HCT116 (cell line): ENCODE measurements around the gene LSM4. TPM values are rescaled to one million over a fixed set of nuclear protein-coding genes. Genes with fewer than 3 reads are reported as not detected.

Source experiments
- ATAC-seq: fragments of 200-7000 bp; cut with Tn5 transposase; 2 replicates; pipeline ENCODE4 v1.9.1; 2020; ENCODE audit warnings: mild to moderate bottlenecking, moderate library complexity
- BruUV-seq: library from RNA; stranded (reverse); fragments of 400-500 nt; replicated peaks from 2 replicates; lab custom pipeline; 2021; lab: Mats Ljungman, UMichigan
- CTCF ChIA-PET: fragments of 300-600 bp; sonication (Branson Sonifier 250); formaldehyde crosslinking; loops from one replicate; lab custom pipeline; 2021; ENCODE audit warnings: antibody characterized with exemption; lab: Charles Lee
- POLR2A ChIA-PET: fragments of 300-600, 350-600 bp; sonication (Branson Sonifier 250); formaldehyde crosslinking; loops from one replicate; lab custom pipeline; 2021; ENCODE audit warnings: antibody characterized with exemption; lab: Charles Lee
- RAD21 ChIA-PET, 2 experiments: fragments of 300-600 bp; sonication (Branson Sonifier 250); formaldehyde crosslinking; loops; one replicate each; lab custom pipeline; 2023; ENCODE audit warnings: low total read pairs in 2 of 2; ENCODE audit not compliant: uncharacterized antibody in 2 of 2, unreplicated experiment in 2 of 2, low non-redundant PET in 1 of 2; lab: Charles Lee
- DNase-seq: peaks from one replicate; pipeline ENCODE4 v3.0.0-alpha.2; 2010; ENCODE audit warnings: low read depth, low spot score
- H2AFZ ChIP-seq: fragments of 200-600 bp; shearing (Covaris generic), sonication (generic); 2 replicates; pipeline ENCODE4 v1.6.1; 2017; ENCODE audit warnings: low read depth, mixed run types, mixed read lengths, antibody characterized with exemption, low read length; ENCODE audit not compliant: poor library complexity, severe bottlenecking
- H3K27ac ChIP-seq: 2 replicates; pipeline ENCODE4 v1.5.1; 2012; ENCODE audit warnings: low read depth, low read length
- H3K27me3 ChIP-seq: fragments of 200-600 bp; sonication (generic); 2 replicates; pipeline ENCODE4 v1.6.1; 2016; ENCODE audit warnings: mixed run types, low read length, mixed read lengths; ENCODE audit not compliant: insufficient read depth
- H3K36me3 ChIP-seq, 2 experiments: fragments of 200-500 bp in 1 of 2; fragments of 200-600 bp in 1 of 2; sonication (Bioruptor generic) in 1 of 2; sonication (generic) in 1 of 2; 2 replicates each; pipeline versions ENCODE4 v1.5.1 to v1.6.1; 2014 to 2016; ENCODE audit warnings: low read length in 2 of 2, inconsistent platforms in 1 of 2, mixed read lengths in 1 of 2, mixed run types in 1 of 2; ENCODE audit not compliant: insufficient read depth in 2 of 2, control insufficient read depth in 1 of 2
- H3K4me1 ChIP-seq, 2 experiments: fragments of 200-600 bp in 1 of 2; sonication (generic) in 1 of 2; 2 replicates each; pipeline versions ENCODE4 v1.5.1 to v1.6.1; 2012 to 2017; ENCODE audit warnings: low read length in 2 of 2, inconsistent platforms in 1 of 2, mild to moderate bottlenecking in 1 of 2, mixed read lengths in 1 of 2, mixed run types in 1 of 2, moderate library complexity in 1 of 2; ENCODE audit not compliant: insufficient read depth in 2 of 2, control insufficient read depth in 1 of 2
- H3K4me2 ChIP-seq: fragments of 200-600 bp; sonication (generic); 2 replicates; pipeline ENCODE4 v1.6.1; 2017; ENCODE audit warnings: mixed run types, low read length, mixed read lengths
- H3K4me3 ChIP-seq, 2 experiments: fragments of 200-600 bp in 1 of 2; sonication (generic) in 1 of 2; replicated peaks in 1 of 2; 2 replicates each; pipeline ENCODE4 v1.5.1; 2011 to 2016; ENCODE audit warnings: low read length in 2 of 2, control low read depth in 1 of 2, low read depth in 1 of 2, mild to moderate bottlenecking in 1 of 2, mixed read lengths in 1 of 2, mixed run types in 1 of 2
- H3K79me2 ChIP-seq: fragments of 200-600 bp; sonication (generic); 2 replicates; pipeline ENCODE4 v1.6.1; 2017; ENCODE audit warnings: mild to moderate bottlenecking, mixed run types, low read length, moderate library complexity, mixed read lengths; ENCODE audit not compliant: insufficient read depth
- H3K9ac ChIP-seq: fragments of 200-600 bp; sonication (generic); 2 replicates; pipeline ENCODE4 v1.6.1; 2016; ENCODE audit warnings: low read length, mixed read lengths
- H3K9me2 ChIP-seq: fragments of 200-600 bp; sonication (generic), shearing (Covaris generic); 2 replicates; pipeline ENCODE4 v1.6.1; 2017; ENCODE audit warnings: mixed run types, mild to moderate bottlenecking, moderate library complexity; ENCODE audit not compliant: insufficient read depth
- H3K9me3 ChIP-seq, 2 experiments: fragments of 200-500 bp in 1 of 2; fragments of 200-600 bp in 1 of 2; sonication (Bioruptor generic) in 1 of 2; sonication (generic) in 1 of 2; 2 replicates each; pipeline ENCODE4 v1.6.1; 2014 to 2017; ENCODE audit warnings: low read length in 2 of 2, mixed read lengths in 2 of 2, inconsistent platforms in 1 of 2, low read depth in 1 of 2, mild to moderate bottlenecking in 1 of 2, mixed run types in 1 of 2, moderate library complexity in 1 of 2; ENCODE audit not compliant: control insufficient read depth in 1 of 2, insufficient read depth in 1 of 2
- H4K20me1 ChIP-seq: fragments of 200-600 bp; sonication (generic), shearing (Covaris generic); 2 replicates; pipeline ENCODE4 v1.6.1; 2017; ENCODE audit warnings: mixed run types, mild to moderate bottlenecking, moderate library complexity; ENCODE audit not compliant: insufficient read depth
- CBX3 ChIP-seq: IDR thresholded peaks from 2 replicates; pipeline ENCODE4 v1.6.1; 2012; ENCODE audit warnings: low read depth
- CEBPB ChIP-seq: IDR thresholded peaks from 2 replicates; pipeline ENCODE4 v1.6.1; 2012; ENCODE audit warnings: low read depth
- EGR1 ChIP-seq: IDR thresholded peaks from 2 replicates; pipeline ENCODE4 v1.6.1; 2012; ENCODE audit warnings: low read depth
- RAD21 ChIP-seq: IDR thresholded peaks from 2 replicates; pipeline ENCODE4 v1.6.1; 2012; ENCODE audit warnings: low read depth, mild to moderate bottlenecking
- SP1 ChIP-seq: IDR thresholded peaks from 2 replicates; pipeline ENCODE4 v1.6.1; 2012; ENCODE audit warnings: low read depth
- intact Hi-C: fragments of 100-400 bp; cut with micrococcal nuclease; formaldehyde crosslinking; loops from 2 replicates; pipeline ENCODE4 v1.10.0; 2022
- total RNA-seq: library from RNA; stranded (reverse); gene quantifications from one replicate; pipeline ENCODE4 v1.2.1, GENCODE V29; 2021; ENCODE audit not compliant: unreplicated experiment
- TF ChIP-seq, protein P1 (sequence below): IDR thresholded peaks from 2 replicates; pipeline ENCODE4 v1.6.1; 2012

The LSM4 gene
- total RNA-seq, 1 experiment from 2014 or later = 400 TPM

GRCh38 chr19:18293642-18294466 is 29.0 kb downstream of the LSM4 start:
- no peak overlapping the region for H2AFZ ChIP-seq
- ChIA-PET RAD21 (interaction anchor here in 1 of 2 experiments (0.7 to 0.8 kb wide), 2 partner anchors 35 to 86 kb away, joined by 3 to 5 read pairs; no protein-coding TSS in a partner anchor), CTCF (interaction anchor here (0.8 to 3.1 kb wide), 5 partner anchors 9 to 35 kb away, joined by 4 to 28 read pairs (median 7); partner anchors contain the start of genes IQCN and JUND), POLR2A (interaction anchor here (1.0 to 4.4 kb wide), 4 partner anchors 8 to 92 kb away, joined by 4 to 138 read pairs (median 15); partner anchors contain the start of genes GDF15 and JUND)
- H3K9me2 ChIP-seq = no peaks in the 10 kb centered on the region
- no peaks in the 10 kb centered on the region for H3K36me3 ChIP-seq
- H3K27me3 ChIP-seq = no peaks in the 10 kb centered on the region
- no peaks in the 10 kb centered on the region for H4K20me1 ChIP-seq
- H3K79me2 ChIP-seq = no peaks in the 10 kb centered on the region
- DNase-seq = no peak
- peak overlapping the region; percentile 49 to 74 for H3K4me3 ChIP-seq
- intact Hi-C loops = no loop called here
- no peaks in the 10 kb centered on the region for H3K9me3 ChIP-seq
- peak overlapping the region; percentile 94 for H3K27ac ChIP-seq
- BruUV-seq = TSS peak; percentile 55
- H3K4me1 ChIP-seq = peaks cover 31 to 72% of the 10 kb centered on the region in 2 experiments
- peak overlapping the region; percentile 86 for H3K9ac ChIP-seq
- peak overlapping the region; percentile 98 for H3K4me2 ChIP-seq
- ATAC-seq = peak; percentile 10
- TF ChIP-seq CBX3 (no peak), EGR1 (no peak), CEBPB (no peak), SP1 (no peak), RAD21 (no peak)
- TF ChIP-seq, protein P1, sequence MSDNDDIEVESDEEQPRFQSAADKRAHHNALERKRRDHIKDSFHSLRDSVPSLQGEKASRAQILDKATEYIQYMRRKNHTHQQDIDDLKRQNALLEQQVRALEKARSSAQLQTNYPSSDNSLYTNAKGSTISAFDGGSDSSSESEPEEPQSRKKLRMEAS = peak; percentile 2; the same call in 1 of the 2 replicates
